NT2/D1 (cell line): ENCODE data around the gene ADAM22.

ENCODE experiments used
- SUZ12 ChIP-seq: IDR thresholded peaks from 2 replicates; pipeline ENCODE4 v1.6.1; 2011; ENCODE audit not compliant: insufficient read length, insufficient read depth; ENCODE audit errors: extremely low read depth
- YY1 ChIP-seq: IDR thresholded peaks from 2 replicates; pipeline ENCODE4 v1.6.1; 2011; ENCODE audit not compliant: insufficient read length, insufficient read depth
- ZNF274 ChIP-seq: IDR thresholded peaks from 2 replicates; pipeline ENCODE4 v1.6.1; 2011; ENCODE audit warnings: mild to moderate bottlenecking, low read depth, low read length

- TF ChIP-seq SUZ12, result no peak
- no peak for TF ChIP-seq ZNF274
- TF ChIP-seq YY1, result no peak
Observed at GRCh38 chr7:88102675-88103074, 168.6 kb downstream of the ADAM22 start.
